ENCODE measurements around the gene SPG11.
"Not testable (repeated sequence)": the region's sequence is repeated elsewhere in the genome, so short reads cannot be mapped to it uniquely, and the experiment has no call there.

The SPG11 gene

GRCh38 chr15:44663410-44664308 is at the start of gene SPG11:
TSS of gene SPG11 (minus strand) at chr15:44663662. CDS start at chr15:44663647, 15 bp downstream.
- DNase-seq: peak; percentile 88 to 99 (median 96)
- intact Hi-C loops (cut with DNase I): loop anchor here (5.0 kb wide), 2 partner anchors 49 to 69 kb away; partner anchors contain the start of genes B2M and PATL2

GRCh38 chr15:44712346-44713005 is 49.0 kb upstream of the SPG11 start:
- peak in 40 of 42 donors; percentile 6 to 84 (median 48) for DNase-seq
- intact Hi-C loops (cut with DNase I): loop anchor here (5.0 kb wide), 1 partner anchor 50 kb away; the partner anchor contains the start of gene SPG11

- intact Hi-C loops (cut with DNase I): loop anchor here (2.0 to 5.0 kb wide), 2 partner anchors 17 to 50 kb away; partner anchors contain the start of gene SPG11
Measured at GRCh38 chr15:44711743-44712345, 48.4 kb upstream of the SPG11 start.

GRCh38 chr15:44711096-44711742 is 47.8 kb upstream of the SPG11 start, which contains the start of the genes B2M and PATL2:
TSS of gene B2M (plus strand) at chr15:44711517. CDS start at chr15:44711547, 30 bp downstream.
TSS of gene PATL2 (minus strand) at chr15:44711323. CDS start at chr15:44676490, 34,833 bp downstream.
- DNase-seq: peak; percentile 93 to 98 (median 96)
- intact Hi-C loops (cut with DNase I): loop anchor here (2.0 to 5.0 kb wide), 2 partner anchors 18 to 49 kb away; partner anchors contain the start of gene SPG11

More at GRCh38 chr15:44711743-44712345, 48.4 kb upstream of the SPG11 start:
- peak in 33 of 42 donors; percentile 9 to 70 (median 35) for DNase-seq

GRCh38 chr15:44710236-44711095 is 47.0 kb upstream of the SPG11 start:
- intact Hi-C loops (cut with DNase I): loop anchor here (2.0 to 5.0 kb wide), 2 partner anchors 18 to 48 kb away; partner anchors contain the start of gene SPG11
- DNase-seq: peak in 24 of 42 donors; percentile 6 to 60 (median 34)

GRCh38 chr15:44706946-44707636 is 43.6 kb upstream of the SPG11 start:
- DNase-seq: no peak
- intact Hi-C loops (cut with DNase I): no loop called here

GRCh38 chr15:44706401-44706800 is 42.9 kb upstream of the SPG11 start:
- no peak for DNase-seq
- intact Hi-C loops (cut with DNase I): no loop called here

GRCh38 chr15:44705986-44706385 is 42.5 kb upstream of the SPG11 start:
- DNase-seq: no peak
- intact Hi-C loops (cut with DNase I): no loop called here

GRCh38 chr15:44700676-44701075 is 37.2 kb upstream of the SPG11 start:
- DNase-seq; intact Hi-C loops (cut with DNase I): not testable (repeated sequence)

- no peak for DNase-seq
- intact Hi-C loops (cut with DNase I): no loop called here
Measured at GRCh38 chr15:44698641-44699040, 35.2 kb upstream of the SPG11 start.

GRCh38 chr15:44697014-44697413 is 33.6 kb upstream of the SPG11 start:
- intact Hi-C loops (cut with DNase I): no loop called here
- no peak for DNase-seq

- intact Hi-C loops (cut with DNase I): no loop called here
- DNase-seq: no peak
Measured at GRCh38 chr15:44695294-44695693, 31.8 kb upstream of the SPG11 start.

- intact Hi-C loops (cut with DNase I): no loop called here
- no peak for DNase-seq
Measured at GRCh38 chr15:44694416-44694815, 31.0 kb upstream of the SPG11 start.

GRCh38 chr15:44692659-44693058 is 29.2 kb upstream of the SPG11 start:
- intact Hi-C loops (cut with DNase I): no loop called here
- DNase-seq: no peak

GRCh38 chr15:44690245-44690644 is 26.8 kb upstream of the SPG11 start:
- intact Hi-C loops (cut with DNase I); DNase-seq: not testable (repeated sequence)

GRCh38 chr15:44689318-44689717 is 25.9 kb upstream of the SPG11 start:
- intact Hi-C loops (cut with DNase I); DNase-seq: not testable (repeated sequence)
